NCI-H748 (cell line): Measurements from ENCODE around the gene EYS.
"Not testable (repeated sequence)": the region's sequence is repeated elsewhere in the genome, so short reads cannot be mapped to it uniquely, and the experiment has no call there.

Experiments used
- DNase-seq: peaks from one replicate; lab custom pipeline; 2025; ENCODE audit not compliant: unreplicated experiment; lab: John Stamatoyannopoulos, UW

The EYS gene

DNA sequence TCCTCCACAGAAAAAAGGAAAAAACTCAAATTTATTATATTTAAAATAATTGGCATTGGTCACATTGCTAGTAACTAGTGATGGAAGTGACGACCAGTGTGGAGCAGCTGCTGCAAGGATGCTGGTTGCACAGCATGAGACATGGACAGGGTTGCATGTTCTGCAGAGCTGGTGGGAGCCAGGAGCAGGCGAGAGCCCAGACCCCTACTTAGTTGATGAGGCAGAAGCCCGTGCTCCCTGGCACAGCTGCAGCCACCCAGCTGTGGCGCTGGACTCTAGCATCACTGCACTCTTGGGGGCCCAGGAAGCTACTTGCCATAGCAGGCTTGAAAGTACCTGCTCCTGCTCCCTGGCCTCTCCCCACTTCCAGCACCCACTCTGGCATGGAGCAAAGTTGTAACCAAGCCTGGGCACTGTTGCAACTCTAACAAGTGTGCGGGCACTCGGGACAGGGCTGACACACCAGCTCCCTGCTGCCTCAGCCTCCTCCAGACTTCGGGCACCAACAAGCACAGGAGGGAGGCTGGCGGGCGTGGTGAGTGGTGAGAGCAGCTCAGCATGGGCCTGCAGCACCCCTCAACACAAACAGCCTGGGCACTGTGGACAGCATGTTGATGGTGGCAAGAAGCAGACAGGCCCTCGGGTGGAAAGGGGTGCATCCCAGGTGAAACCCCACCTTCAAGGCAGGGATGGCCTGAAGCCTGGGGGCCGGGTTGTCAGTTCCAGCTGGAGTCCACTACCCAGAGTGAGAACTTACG, 69.6 kb downstream of the EYS start:
- DNase-seq, result no peak

DNA sequence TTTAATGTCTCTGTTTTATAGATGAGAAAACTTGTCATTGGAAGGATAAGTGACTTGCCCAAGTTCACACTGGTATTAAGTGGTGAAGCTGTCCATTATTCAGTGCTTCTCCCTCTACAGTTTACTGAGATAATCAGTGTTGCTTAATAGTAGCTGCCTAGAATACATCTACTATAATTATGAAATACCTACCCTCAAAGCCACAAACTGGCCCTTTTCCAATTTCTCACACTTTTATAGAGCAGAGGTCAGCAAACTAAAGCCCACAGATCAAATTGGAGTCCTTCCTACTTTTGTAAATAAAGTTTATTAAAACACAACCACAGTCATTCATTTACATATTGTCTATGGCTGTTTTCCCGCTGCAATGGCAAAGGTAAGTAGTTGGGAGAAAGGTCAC, 73.5 kb downstream of the EYS start:
- DNase-seq, result peak; percentile 21

DNA sequence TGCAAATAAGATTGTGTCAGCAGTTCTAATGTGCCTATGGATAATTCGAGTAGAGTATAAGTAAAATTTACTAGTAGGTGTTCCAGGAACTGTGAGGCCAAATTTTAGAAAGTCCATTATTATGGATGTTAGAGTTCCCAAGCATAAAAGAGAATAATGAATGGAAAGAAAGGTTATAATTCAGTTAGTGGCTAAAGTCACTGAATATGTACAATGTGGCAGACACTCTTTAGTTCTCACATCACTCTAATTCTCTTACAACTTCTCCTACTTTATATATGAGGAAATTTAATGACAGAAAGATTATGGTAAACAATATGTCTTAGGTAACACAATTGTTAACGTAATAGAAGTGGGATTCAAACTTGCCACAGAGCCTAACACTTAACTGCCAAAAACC, 75.3 kb downstream of the EYS start:
- no peak for DNase-seq

DNA sequence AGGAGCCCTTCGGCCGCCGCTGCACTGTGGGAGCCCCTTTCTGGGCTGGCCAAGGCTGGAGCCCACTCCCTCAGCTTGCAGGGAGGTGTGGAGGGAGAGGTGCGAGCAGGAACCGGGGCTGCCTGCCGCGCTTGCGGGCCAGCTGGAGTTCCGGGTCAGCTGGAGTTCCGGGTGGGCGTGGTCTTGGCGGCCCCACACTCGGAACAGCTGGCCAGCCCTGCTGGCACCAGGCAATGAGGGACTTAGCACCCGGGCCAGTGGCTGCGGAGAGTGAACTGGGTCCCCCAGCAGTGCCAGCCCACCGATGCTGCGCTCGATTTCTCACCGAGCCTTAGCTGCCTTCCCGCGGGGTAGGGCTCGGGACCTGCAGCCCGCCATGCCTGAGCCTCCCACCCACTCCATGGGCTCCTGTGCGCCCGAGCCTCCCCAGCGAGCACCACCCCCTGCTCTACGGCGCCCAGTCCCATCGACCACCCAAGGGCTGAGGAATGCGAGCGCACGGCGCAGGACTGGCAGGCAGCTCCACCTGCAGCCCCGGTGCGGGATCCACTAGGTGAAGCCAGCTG, 79.5 kb downstream of the EYS start:
- DNase-seq, result peak; percentile 51

DNA sequence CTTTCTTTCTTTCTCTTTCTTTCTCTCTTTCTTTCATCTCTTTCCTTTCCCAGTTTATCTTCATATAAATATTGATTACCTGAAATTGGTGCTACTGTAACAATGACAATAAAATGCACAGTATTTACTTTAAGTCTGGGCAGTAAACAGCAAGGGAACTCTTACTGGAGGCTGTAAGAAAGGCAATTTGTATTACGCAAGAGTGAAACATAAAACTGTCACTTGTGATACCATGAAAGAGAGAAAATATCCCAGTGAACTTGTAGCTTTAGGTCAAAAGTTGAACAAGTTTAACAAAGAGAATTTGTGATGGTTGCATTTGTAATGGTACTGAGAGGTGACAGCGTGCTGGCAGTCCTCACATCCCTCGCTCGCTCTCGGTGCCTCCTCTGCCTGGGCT, 80.0 kb downstream of the EYS start:
- DNase-seq, result no peak

DNA sequence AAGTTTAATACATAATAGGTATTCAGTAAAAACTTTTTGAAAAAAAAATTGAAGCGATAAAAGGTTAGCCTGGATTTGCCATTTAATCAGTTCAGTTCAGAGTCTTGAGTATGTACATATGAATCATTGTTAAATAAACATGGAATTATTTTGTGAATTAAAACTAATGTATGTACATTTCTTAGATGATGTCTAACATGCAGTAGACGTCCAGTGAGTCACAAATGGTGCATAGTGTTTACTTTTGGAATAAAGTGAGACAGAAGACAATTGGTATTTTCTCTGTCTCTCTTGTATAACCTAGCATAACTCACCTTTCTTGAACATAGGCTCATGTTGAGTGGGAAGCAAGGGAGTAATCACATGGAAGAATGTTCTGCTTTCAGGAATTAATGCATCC, 83.5 kb downstream of the EYS start:
- DNase-seq, result no peak

DNA sequence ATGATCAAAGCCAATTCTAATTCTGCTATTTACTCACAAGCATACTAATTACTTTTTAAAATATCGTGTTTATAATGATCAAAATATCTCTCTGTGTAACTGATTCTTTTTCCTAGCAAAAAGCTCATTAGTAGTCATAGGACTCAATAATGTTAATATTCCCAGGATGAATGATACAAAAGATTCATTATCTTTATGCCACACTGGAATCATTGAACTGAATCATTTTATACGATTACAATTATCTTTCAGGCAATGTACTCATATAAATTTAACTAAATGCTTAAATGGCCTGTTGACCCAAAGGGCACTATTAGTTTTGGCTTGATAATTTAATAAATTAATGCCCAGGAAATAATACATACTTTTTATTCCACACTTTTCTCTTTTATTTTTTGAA, 96.3 kb downstream of the EYS start:
- no peak for DNase-seq

DNA sequence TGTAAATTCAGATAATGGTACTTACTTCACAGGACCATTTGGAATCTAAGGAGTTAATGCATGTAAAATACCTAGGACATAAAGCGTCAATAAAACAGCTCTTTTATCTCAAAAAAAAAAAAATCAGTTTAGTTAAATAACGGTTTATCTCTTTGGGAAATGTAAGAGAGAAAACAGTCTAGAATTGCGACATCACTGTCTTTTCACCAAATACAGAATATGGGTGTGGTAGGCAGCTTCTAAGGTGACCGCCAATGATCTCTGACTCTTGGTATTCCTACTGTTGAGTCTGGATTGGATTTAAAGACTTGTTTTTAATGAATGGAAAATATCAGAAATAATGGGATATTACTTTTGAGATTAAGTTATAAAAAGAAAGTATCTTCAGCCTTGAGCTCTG, 111.5 kb downstream of the EYS start:
- DNase-seq, result no peak

DNA sequence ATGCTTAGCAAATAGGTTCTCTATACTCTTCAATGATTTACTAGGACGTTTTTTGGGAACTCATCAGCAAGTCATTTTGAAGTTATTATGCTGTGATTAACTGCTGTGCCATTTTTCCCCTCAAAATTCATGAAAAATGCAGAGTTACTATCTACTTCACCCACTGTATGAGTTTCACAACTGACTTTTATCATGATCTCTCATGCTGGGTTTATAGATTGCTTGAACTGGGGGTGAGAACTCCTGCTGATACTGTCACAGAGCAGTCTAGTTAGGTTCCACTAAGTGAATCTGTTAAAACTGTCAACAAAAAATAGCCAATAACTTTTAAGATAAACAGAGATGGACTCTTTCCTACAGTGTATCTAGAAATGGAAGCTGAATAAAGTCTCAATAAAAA, 136.7 kb downstream of the EYS start:
- no peak for DNase-seq

DNA sequence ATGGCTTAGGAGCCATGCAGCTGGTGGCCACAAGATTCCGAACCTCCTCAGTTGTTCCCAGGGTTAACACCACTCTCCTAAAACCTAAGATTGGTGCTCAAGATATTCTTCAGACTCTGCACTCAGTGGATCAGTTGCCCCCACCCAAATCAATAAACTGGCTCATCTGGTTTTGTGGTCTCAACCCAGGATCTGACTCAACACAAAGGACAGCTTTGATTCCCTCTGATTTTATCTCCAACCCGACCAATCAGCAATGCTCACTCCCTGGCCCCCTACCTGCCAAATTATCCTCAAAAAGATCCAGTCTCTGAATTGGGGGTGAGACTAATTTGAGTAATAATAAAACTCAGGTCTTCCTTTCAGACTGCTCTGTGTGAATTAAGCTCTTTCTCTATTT, 137.5 kb downstream of the EYS start:
- DNase-seq, result peak; percentile 31

DNA sequence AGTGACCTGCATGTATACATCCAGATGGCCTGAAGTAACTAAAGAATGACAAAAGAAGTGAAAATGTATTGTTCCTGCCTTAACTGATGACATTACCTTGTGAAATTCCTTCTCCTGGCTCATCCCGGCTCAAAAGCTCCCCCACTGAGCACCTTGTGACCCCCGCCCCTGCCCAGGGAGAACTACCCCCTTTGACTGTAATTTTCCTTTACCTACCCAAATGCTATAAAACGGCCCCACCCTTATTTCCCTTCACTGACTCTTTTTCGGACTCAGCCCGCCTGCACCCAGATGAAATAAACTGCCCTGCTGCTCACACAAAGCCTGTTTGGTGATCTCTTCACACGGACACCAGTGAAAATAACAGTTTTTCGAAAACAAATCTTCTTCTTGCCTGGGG, 138.0 kb downstream of the EYS start:
- not testable (repeated sequence) for DNase-seq

DNA sequence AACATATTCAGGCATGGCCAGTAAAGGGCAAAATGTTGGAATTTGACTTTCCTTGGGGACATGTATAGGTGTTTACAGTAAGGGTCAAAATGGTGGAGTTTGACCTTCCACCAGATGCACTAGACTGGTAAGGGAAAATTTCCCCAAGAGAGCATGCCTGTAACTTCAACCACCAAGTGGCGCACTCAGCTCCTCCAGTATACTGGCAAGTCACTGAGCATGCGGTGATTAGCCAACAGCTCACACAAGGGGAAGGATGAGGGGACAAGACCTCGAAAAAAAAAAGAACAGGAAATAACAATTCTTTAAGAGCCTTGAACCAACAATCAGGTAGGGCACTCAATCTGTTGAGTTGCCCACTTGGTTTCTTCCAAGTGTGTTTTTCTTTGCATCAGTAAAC, 140.9 kb downstream of the EYS start:
- peak; percentile 76 for DNase-seq

DNA sequence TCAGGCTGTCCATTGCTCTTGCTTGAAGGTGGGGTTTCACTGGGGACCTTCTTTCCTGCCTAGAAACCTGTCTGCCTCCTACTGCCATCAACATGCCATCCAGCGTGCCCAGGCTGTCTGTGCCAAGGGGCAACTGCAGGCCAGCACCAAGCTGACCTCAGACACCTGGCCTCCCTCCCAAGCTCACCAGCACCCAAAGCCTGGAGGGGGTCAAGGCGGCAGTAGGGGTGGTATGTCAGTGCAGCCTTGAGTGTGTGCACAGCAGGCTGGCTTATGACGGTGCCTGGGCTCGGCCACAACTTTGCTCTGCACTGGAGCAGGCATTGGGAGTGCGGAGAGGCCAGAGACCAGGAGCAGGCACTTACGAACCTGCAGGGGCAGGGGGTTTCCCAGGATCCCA, 149.0 kb downstream of the EYS start:
- no peak for DNase-seq

DNA sequence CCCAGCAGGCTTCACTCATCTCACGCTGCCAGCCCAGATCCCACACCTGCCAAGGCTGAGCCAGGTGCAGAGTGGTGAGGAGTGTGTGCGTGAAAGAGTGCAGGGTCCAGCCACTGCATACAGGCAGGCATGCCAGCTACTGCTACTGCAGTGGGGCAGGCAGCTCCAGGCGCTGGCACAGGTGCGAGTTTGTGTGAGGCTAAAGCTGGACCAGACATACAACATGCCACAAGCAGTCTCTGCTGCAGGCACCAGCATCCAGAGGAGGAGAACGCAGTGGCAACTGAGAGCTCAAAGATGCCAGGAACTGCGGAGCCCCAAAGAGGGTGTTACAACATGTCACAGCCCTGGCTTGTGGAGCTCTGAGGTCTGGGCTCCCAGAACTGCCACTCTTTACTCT, 149.8 kb downstream of the EYS start:
- DNase-seq, result peak; percentile 96

DNA sequence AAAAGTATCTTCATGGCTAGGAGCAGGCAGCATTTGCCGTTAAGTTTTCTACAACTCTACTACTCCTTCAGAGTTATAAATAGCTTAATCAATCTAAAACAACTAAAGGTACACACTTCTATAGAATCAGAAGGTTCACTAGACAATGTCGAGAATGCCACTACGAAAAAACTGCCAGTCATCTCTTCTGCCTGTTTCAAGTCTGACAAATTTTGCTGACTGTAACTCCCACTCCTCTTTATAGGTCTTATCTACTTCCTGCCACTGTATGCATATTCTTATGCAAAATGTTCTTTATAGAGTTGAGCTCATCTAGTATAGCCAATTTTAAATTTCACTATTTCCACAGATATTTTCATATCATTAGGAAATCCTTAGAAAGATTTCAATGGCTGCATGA, 160.1 kb downstream of the EYS start:
- no peak for DNase-seq

DNA sequence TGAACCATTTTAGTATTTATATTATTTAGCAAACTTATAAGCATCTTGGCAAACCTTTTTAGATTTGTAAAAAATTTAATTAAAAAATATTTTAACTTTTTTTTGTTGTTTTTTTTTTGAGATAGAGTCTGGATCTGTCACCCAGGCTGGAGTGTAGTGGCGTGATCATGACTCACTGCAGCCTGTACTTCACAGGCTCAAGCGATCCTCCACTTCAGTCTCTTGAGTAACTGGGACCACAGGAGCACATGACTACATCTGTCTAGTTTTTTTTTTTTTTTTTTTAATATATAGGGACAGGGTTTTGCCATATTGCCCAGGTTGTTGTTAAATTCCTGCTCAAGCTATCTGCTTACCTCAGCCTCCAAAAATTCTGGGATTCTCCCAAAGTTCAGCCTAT, 161.1 kb downstream of the EYS start:
- DNase-seq, result no peak

DNA sequence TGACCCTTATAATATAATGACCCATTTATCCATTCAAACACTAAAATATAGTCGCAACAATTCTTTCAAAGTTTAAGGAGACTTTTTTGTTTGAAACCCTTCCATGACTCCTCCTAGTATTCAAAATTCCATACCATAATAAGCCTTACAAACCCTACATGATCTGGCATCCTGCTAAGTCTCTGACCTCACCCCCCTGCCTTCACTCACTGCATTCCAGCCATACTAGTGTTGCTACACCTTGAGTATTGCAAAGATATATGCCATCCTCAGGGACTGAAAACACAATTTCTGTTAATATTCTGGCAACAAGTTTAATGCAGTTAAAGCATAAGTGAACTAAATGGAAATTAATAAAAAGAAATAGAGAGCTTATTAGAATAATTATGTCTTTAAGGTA, 168.4 kb downstream of the EYS start:
- no peak for DNase-seq

DNA sequence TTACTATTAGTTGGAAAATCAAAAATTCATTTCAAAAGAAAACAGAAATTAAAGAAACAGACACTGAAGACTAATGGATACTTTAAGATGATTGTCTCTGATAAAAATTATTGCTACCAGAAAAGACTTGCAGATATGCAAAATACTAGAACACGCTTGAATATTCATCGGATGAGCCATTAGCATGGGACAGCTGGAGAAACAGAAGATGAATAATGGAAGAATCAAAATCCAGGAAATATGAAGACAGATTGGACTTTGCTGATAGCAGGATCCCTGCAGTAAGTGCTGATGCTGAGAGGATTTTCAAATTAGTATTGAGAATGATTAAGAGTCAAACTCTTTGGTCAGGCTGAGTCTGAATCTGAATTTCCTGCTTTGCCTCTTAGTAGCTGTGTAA, 169.4 kb downstream of the EYS start:
- DNase-seq, result no peak

DNA sequence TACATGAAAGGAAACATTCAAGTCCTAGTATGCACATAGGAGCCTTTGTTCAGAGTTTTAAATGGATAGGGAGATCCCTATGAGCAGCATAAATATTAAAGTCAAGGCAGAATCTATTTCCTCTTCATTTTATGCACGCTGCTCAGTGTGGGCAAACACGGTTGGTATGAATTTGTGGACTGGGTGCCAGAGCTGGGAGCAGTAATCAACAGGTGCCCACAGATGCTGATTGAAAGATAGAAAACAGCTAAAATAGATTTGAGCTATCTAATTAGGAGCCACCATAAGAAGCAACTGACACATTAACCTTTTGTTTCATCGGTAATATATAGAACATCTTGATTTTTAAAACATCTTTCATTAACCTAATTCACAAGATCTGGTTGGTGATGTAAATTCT, 175.5 kb downstream of the EYS start:
- peak; percentile 60 for DNase-seq

DNA sequence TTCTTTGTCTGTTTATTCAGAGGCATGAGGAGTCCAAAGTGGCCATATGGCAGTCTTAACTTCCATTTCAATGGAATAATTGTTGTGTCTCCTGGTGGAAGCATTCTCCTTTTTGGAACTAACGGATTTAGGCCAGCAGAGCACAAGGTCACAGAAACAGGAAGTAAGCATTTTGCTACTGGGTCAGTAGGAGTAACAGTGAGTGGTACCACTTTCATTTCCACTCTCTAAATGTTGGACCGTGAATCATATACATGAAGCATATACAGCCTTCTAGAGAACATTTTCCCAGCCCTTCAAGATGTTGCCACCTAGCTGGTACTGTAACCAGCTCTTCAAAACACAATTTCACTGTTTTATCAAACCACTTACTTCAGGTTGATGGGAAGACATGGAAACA, 182.8 kb downstream of the EYS start:
- no peak for DNase-seq

DNA sequence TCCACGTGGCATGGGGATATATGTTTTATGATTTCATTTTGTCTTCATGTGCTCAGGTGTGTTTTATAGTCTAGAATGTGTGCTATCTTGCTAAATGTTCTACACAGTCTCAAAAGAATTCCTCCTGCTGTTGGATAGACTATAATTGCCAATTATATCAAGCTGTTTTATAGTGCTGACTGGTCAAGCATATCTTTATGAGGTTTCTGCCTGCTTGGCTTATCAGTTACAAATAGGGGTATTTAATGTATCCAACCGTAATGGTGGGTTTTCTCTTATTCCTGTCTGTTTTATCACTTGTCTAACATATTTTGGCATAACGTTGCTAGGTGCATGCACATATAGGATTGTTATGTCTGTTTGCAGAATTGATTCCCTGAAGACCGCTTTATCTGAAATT, 201.3 kb downstream of the EYS start:
- peak; percentile 87 for DNase-seq

DNA sequence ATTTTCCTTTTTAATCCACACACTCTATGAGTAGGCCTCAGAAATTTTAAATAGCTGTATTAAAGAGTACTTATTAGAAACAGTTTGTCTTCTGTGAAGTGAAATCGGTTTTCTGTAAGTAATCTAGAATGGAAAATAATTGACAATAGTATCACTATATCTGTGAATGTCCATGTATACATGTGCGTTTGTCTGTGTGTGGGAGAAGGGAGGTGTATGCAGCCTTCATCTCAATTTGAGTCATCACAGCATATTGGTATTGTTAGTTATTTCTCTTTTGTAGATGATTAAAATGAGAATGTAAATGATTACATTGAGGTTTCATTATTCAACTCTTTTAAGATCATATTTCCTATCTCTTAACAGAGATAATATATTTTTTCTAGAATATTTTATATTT, 206.0 kb downstream of the EYS start:
- no peak for DNase-seq

DNA sequence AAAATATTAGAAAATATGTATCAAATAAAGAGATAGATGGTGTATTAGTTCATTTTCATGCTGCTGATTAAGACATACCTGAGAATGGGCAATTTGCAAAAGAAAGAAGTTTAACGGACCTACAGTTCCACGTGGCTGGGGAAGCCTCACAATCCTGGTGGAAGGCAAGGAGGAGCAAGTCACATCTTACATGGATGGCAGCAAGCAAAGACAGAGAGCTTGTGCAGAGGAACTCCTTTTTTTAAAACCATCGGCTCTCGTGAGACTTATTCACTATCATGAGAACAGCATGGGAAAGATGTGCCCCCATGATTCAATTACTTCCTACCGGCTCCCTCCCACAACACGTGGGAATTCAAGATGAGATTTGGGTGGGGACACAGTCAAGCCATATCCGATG, 223.4 kb downstream of the EYS start:
- DNase-seq, result not testable (repeated sequence)
